Stimulated activated CD4-positive, alpha-beta T cell treated with anti-CD3 and anti-CD28 coated beads, Interleukin-15, amount 100 ng/mL, for 48 hours (primary cell): Measurements from ENCODE around the gene GADD45B.
A peak's percentile ranks its signal among the peaks of the same experiment; 100 is the strongest.

Experiments
- DNase-seq, 2 donors: peaks; one replicate each; pipeline ENCODE4 v3.0.0-alpha.2; 2020; ENCODE audit warnings: low read depth in 2 of 2

Gene GADD45B, protein sequence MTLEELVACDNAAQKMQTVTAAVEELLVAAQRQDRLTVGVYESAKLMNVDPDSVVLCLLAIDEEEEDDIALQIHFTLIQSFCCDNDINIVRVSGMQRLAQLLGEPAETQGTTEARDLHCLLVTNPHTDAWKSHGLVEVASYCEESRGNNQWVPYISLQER

DNA sequence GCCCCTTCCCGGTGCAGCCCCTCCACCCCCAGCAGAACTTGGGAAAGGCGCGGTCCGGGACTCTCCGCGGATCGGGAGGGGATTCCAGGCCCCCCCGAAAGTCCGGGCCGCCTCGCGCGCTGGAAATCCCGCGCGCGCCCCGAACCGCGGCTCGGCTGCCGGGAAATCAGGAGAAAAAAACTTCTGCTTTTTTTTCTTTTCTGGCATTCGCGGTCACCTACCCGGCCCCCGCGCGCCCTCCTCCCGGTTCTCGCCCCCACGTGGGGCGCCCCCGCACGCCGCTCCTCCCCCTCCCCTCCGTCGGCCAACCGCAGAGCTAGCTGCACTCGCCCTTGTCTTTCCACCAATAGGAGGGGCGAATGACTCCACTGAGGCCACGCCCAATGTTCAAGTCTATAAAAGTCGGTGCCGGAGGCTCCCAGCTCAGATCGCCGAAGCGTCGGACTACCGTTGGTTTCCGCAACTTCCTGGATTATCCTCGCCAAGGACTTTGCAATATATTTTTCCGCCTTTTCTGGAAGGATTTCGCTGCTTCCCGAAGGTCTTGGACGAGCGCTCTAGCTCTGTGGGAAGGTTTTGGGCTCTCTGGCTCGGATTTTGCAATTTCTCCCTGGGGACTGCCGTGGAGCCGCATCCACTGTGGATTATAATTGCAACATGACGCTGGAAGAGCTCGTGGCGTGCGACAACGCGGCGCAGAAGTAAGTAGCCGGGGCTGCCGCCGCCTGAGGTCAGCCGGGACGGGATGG, at the start of gene GADD45B:
GADD45B (plus strand) TSS at position 426 of the 749 bp plus-strand sequence; CDS start at position 658, 232 bp downstream.
- peak; percentile 94 to 96 for DNase-seq

DNA sequence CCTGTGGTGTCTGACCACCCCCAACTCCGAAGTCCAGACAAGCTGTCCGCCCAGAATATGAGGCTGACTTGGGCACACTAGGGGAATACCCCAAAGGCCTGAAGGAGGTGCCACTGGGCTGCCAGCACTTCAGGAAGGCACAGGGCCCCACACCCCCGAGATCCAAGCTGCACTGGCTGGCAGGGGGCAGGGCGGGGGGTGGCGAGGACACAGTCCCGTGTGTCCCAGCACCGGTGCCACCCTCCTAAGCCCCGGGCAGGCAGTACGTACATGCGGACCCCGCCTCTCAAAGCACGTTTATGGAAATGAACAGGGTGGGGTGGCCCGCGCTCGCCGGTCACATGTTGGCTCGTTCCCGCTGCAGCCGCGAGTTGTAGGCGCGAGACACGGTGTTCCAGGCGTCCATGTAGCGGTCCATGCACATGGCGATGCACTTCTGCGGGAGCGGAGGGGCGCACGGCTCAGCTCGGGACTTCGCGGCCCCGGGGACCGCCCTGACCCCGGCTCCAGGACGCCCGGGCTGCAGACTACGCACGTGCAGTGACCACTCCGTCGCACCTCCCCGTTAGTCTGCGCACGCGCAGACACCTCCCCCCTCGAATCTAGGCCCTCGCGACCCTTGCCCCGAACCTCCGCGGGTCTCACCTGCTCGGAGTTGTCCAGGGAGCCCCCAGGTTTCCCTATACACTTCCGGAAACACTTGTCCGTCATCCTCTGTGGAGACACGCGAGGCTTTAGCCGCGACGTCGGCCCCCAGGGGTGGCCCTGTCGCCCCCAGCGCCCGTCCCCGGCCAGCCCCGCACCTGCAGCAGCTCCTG, 49.1 kb upstream of the GADD45B start:
- peak in 1 of 2 donors; percentile 22 for DNase-seq

DNA sequence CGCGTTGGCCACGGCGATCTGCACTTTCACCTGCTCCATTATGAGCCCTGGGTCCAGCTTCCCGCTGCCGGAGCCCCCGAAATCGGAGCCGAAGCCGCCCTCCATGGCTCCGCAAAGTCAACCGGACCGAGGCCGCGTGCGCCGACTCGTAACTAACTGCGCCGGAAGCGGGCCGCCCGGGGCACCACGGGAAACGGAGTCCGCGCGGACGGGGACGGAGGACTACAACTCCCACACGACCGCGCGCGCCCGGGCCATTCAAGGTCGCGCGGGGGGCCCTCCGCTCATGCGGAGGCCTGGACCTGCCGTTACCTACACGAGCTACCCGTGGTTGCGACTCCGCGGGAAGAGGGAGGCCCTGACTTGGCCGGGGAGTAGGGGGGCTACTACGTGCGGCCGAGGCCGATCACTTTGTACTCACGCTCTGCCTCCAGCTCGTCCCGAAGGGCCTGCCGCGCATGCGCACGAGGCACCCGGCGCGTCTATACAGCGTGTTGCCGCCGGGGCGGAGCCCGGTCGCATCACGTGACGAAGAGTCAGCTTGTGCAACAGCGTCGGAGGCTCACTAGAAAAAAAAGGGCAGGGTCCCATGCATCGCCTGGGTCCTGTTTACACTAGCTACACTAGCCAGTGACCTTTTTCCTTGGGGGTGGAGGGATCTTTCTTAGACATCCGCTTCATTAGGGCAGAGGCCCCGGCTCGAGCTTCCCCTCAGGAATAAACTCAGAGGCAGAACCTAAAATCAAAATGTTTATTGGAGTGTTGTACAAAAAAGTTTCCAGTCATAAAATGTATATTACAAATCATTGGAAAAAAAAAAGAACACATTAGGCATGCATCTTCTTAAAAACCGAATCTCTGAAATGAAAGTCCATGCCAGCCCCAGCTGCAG, 48.3 kb upstream of the GADD45B start, which contains the start of gene TIMM13:
TIMM13 (minus strand) TSS at position 158 of the 892 bp plus-strand sequence; CDS start at position 105, 53 bp downstream.
- peak; percentile 92 to 94 for DNase-seq

DNA sequence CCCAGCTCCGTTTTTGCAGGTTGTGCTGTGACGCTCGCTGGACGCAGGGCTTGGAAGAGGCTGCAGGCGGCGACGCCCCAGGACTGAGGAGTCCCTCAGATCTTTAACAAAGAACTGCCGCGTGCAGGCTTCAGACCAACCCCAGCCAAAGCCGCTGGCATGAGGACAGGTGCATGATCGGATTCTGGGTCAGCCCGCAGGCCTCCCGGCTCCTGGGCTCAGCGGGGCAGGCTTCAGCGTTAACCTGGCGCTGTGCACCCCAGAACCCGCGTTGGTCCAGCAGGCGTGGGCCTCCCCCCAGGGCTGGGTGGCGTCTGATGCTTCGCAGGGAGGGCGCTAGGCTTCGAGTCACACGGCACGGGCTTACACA, 47.6 kb upstream of the GADD45B start:
- no peak for DNase-seq

DNA sequence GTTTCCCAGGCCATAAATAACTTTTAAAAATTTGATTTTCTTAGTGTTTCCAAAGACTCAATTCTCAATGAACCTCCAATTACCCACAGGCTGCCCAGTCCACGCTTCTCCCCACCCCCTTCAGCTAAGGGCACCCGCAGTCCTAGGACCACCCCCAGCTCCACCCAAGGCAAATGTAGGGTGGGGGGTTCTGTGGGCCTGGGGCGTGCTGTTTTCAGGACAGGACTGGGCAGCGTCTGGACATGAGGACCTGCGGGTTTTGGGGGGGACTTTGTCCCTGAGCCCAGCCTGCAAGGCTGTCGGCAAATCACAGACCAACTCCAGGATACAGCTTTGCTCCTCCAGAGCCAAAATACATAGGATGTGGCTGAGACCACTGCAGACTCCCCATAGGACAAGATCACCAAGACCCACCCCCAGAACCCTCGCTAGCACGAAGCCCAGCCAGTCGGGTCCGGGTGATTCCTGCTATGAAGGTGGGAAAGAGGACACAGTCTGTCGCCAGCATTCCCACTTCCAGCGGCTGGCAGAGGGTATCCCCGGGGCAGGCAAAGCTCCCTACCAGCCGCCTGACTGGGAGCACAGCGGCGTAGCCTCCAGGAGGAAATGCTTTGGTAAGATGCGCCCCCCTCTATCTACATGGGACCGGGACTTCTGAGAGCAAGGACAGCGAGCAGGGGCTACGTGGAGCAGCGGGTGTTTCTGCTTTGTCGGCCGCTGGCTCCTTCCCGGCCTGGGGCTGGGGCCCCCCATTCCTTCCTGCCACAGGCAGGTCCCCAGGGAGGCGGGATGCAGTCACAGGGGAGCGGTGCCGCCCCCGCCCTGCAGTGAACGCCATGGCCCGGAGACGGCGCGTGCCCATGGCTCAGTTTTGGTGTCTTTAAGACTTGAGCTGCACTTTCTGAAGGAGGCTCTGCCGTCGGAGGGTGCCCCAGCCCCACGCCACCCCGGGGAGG, 46.9 kb upstream of the GADD45B start:
- no peak for DNase-seq

DNA sequence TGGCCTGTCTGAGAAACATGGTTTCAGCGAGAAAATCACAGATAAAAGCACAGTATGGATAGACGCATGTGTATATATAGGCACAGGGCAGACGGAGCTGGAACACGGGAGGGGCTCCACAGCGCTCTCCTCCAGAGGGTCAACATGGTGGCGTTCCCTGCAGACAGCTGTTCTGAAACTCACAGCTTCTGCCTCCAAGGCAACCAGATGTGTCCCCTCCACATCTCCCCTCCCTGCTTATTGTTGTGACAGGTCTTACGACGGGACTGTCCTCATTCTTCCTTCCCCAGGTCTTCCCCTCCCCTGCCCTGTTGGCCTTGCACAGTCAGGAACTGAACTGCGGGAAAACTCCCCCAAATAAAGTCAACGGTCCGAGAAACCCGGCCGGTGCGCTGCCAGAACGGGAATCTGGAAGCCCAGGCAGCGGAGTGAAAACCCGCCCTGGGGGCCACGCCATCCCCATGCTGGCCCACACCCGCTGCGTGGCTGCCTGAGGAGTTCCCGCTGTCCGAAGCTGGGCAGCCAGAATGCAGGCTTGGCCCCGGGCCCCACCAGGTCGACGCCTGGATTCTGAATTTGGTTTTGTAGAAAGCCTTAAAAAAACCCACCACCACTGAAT, 45.9 kb upstream of the GADD45B start:
- DNase-seq = no peak

DNA sequence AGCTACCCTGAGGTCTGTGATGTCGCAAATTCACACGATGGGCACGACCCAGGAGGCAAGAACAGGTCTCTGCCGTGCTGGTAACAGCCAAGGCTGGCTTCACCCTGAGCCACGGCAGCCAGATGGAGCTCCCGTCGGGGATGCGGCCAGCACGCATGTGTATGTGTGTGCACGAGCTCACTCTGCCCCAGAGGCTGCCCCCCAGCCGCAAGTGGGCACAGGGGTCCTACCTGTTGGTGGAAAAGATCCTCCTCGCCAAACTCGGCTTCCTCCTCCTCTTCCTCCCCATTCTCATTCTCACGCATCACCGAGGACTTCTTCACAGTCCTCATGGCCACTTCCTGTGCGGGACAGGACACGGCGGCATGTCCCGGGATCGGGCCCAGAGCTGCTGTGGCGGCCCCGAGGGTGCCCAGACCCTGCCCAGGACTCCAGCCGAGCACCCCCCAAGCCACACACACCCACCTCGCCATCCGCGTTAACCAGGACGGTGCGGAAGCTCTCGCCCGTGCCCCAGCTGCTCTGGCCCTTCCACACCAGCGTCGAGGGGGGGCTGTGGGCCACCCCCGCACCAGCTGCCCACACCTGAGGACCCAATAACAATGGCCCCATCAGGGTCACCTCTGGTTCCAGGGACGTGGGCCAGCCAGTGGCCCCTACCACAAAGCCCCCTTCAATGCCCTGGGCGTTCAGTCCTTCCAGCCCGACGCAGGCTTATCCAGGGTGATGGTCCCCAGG, 44.4 kb upstream of the GADD45B start:
- no peak for DNase-seq

DNA sequence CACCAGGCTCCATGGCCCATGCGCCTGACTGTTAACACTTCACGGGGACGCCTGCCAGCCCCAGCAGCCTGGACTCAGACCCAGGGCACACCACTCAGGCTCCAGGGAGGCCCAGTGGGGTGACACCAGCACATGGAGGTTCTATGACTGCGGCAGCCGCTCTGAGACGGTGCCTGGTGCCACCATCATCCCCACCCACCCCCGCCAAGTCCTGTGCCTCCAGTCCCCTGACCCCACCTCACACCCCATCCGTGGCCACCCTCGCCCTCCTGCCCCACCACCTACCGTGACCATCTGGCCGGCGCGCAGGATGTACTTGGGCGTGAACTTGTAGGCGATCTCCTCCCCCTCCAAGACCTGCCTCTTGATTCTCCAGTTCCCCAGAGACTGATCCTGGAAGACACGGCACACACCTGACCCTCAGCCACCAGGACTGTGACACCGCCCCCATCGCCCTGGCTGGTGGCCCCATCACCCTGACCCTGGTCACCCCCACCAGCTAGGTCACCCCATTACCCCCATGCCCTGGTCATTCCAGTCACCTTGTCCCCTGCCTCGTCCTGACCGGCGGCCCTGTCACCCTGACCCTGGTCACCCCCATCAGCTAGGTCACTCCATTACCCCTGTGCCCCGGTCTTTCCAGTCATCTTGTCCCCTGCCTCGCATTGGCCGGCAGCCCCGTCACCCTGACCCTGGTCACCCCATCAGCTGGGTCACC, 43.6 kb upstream of the GADD45B start:
- no peak for DNase-seq

DNA sequence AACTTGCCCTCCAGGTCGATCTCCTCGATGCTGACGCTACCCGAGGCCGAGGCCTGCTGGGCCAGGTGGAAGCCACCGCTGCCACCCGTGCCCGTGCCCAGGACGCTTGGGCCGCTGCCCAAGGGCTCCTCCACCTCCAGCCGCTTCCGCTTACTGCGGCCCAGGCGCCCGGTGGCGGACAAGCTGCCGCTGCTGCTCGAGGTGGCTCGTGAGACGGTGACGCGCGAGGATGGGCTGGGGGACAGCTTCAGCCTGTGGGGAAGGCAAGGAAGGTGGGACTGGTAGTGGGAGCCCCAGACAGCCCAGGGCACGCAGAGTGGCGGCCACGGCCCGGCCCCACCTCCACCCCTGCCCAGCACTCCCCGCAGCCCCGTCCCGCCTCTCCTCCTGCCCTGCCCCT, 42.1 kb upstream of the GADD45B start:
- DNase-seq = no peak

DNA sequence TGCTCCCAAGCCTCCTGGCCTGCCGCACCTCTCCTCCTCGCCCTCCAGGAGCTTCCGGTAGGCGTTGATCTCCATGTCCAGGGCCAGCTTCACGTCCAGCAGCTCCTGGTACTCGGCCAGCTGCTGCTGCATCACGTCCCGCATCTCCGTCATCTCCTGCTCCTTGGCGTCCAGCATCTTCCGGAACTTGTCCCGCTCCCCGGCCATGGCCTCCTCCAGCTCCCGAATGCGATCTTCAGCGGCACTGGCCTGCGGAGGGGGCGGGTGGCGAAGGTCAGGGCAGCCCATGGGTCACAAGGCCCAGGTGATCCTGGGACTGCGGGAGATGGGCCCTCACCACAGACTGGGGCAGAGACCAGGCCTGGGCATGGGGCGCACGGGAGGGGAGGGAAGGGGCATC, 41.7 kb upstream of the GADD45B start:
- no peak for DNase-seq

DNA sequence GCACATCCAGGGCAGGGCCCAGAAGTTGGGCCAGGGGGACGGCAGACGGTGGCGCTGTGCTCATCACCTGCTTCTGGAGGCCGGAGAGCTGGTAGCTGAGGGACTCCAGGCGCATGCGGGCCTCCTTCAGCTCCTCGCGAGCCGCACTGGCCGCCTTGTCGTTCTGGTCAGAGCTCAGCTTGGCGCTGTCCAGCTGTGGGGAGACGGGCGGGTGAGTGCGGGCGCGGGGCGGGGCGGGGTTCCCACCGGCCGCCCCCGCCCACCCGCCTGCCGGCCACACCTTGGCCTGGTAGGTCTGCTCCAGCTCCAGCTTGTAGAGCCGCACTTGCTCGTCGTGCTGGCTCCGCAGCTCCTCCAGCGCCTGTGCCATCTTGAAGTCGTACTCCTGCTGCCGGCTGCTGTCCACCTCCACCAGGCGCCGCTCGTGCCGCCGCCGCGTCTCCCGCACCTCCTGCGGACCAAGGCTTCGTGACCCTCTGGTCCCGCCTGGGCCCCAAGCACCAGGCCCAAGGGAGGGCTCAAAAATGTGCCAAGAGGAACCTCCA, 41.1 kb upstream of the GADD45B start:
- no peak for DNase-seq

DNA sequence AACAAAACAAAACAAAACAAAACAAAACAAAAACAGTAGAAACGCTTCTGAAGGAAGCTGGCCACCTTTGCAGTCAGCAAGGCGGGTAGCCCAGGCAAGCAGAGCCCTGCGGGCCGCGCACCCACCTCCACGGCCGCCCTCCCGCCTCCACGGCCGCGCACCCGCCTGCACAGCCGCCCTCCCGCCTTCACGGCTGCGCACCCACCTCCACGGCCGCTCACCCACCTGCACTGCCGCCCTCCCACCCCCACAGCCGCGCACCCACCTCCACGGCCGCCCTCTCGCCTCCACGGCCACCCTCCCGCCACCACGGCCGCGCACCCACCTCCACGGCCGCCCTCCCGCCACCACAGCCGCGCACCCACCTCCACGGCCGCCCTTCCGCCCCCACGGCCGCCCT, 39.5 kb upstream of the GADD45B start:
- no peak for DNase-seq

DNA sequence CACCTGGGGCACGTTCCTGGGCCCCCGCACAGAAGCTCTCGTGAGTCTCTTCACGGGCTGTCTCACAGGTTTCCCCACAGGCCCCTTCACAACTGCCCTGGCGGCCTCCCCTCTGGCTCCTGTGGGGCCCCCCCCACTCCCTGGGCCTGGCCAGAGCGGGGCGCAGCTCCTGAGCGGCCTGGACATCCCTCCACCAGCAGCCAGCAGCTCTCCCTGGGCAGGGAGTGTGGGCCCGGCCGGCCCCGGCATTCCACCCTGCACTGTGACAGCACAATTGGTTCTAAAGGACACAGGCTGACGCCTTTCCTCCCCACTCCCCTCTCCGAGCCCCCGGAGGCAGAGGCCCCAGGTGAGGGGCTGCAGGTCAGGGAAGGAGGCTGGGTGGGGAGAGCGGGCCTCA, 39.0 kb upstream of the GADD45B start:
- DNase-seq = no peak

DNA sequence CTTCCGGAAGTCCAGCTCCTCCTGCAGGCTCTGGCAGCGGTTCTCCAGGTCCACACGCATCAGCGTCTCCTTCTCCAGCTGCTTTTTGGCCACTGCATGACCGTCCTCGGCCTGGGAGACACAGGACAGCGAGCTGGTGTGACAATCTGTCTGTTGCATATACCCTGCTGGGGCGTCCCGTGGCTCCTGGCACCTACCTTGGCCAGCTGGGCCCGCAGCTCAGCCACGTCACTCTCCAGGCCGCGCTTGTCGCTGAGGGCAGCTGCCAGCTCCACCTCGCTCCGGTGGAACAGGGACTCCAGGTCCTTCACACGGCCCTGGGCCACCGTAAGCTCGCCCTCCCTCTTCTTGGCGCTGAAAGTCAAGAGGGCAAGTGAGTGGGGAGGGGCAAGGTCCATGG, 37.7 kb upstream of the GADD45B start:
- no peak for DNase-seq

DNA sequence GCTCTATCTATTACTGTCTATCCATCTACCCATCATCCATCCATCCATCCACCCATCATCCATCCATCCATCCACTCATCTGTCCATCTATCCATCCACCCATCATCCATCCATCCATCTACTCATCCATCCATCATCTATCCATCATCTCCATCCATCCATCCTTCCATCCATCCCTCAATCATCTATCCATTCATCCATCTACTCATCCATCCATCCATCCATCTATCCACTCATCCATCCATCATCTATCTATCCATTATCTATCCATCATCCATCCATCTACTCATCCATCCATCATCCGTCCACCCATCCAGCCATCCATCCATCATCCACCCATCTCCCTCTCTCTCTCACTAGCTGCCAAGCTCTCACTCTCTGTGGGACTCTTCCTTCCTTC, 35.4 kb upstream of the GADD45B start:
- no peak for DNase-seq

DNA sequence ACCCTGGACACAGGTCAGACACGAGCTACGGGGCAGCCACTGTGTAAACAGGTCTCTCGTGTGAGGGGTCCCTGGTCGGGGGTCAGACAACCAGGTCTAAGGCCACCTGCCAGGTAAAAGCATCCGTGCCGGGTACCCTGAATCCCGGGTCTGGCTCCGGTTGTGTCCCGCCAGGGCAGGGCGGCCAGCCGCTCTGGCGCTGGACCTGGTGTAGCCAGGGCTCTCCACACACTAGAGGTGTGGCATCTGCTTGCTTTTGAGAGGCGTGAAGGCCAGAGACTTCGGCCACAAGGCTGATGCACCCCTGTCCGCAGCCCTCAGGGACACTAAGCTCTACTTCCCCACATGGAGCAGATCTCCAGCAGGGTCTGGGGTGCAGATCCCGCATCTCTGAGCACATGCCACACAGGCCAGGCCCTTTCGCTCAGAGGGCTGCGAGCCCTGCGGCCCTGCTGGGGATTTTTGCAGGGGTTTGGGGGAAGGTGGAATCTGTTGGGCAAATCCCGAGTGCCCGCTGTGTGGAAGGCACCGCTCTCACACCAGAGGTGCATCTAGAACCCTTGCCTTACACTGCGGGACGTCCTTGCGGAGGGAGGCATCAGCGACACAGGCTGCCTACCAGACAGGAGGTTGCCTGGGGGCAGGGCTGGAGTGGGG, 34.7 kb upstream of the GADD45B start:
- DNase-seq = no peak

DNA sequence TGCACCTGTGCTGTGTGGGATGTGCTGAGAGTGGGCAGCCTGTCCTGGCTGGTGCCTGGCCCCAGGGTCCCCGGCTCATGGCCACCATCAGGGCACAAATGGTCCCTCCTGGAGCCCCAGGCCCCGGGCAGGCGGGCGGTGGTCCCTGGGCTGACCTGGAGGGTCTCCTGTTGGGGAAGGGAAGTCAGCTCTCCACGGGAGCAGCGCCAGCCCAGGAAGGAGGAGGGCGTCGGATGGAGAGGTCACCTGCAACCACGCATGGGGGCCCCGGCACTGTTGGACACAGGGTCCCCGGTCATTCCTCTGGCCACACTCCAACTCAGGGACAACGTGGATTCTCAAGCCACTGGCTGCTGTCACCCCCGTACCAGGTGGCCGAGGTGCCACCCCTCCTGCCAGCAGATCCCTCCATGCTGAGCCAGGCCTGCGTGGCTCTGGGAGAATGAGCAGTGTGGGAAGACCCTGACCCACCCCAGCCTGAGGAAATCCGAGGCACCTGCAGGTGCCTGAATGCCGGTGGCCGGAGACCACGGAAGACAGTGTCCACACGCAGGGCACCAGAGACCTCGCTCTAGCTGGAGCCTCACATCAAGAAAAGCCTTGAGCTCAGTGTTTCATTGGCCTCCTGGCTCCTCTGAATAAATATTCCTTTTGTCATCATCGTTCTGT, 32.7 kb upstream of the GADD45B start:
- DNase-seq = no peak
